H1 (cell line): ENCODE measurements around the gene OSBPL5. TPM values are rescaled to one million over a fixed set of nuclear protein-coding genes. Genes with fewer than 3 reads are reported as not detected.

Experiments used
- CTCF ChIA-PET: fragments of 300-600 bp; sonication (Branson Sonifier 250); formaldehyde crosslinking; loops from one replicate; lab custom pipeline; 2021; ENCODE audit not compliant: partially characterized antibody; lab: Charles Lee
- POLR2A ChIA-PET: fragments of 300-600 bp; sonication (Branson Sonifier 250); formaldehyde crosslinking; loops from one replicate; lab custom pipeline; 2021; ENCODE audit warnings: inconsistent platforms; ENCODE audit not compliant: partially characterized antibody; lab: Charles Lee
- DNase-seq, 2 experiments: peaks; one replicate each; pipeline versions ENCODE4 v3.0.0 to v3.0.0-alpha.2; 2010 to 2022; ENCODE audit warnings: low spot score in 2 of 2, low read depth in 1 of 2, mixed read lengths in 1 of 2
- FAIRE-seq: peaks from 2 replicates; lab custom pipeline; 2011; peaks lifted over from hg19 to GRCh38; lab: Jason Lieb, UNC
- H2AFZ ChIP-seq: 2 replicates; pipeline ENCODE4 v1.8.1; 2012; ENCODE audit warnings: low read length, inconsistent platforms
- H2AK5ac ChIP-seq: 2 replicates; pipeline ENCODE4 v1.6.1; 2013; ENCODE audit warnings: low read depth, low read length
- H2BK120ac ChIP-seq: replicated peaks from 2 replicates; pipeline ENCODE3; 2013; ENCODE audit warnings: low read depth, low read length, inconsistent platforms
- H2BK12ac ChIP-seq: 2 replicates; pipeline ENCODE4 v1.6.1; 2013; ENCODE audit warnings: low read depth, low read length
- H2BK15ac ChIP-seq: 2 replicates; pipeline ENCODE4 v1.6.1; 2013; ENCODE audit warnings: low read length
- H2BK20ac ChIP-seq: 2 replicates; pipeline ENCODE4 v1.6.1; 2013; ENCODE audit warnings: low read length
- H2BK5ac ChIP-seq: 2 replicates; pipeline ENCODE4 v1.6.1; 2013; ENCODE audit warnings: low read depth, low read length
- H3K14ac ChIP-seq: 2 replicates; pipeline ENCODE4 v1.6.1; 2013; ENCODE audit warnings: inconsistent platforms; ENCODE audit not compliant: insufficient read length
- H3K18ac ChIP-seq: 2 replicates; pipeline ENCODE4 v1.6.1; 2013; ENCODE audit warnings: low read length; ENCODE audit errors: extremely low read depth
- H3K23ac ChIP-seq: 2 replicates; pipeline ENCODE4 v1.6.1; 2013; ENCODE audit warnings: inconsistent platforms; ENCODE audit not compliant: insufficient read length
- H3K23me2 ChIP-seq: 2 replicates; pipeline ENCODE4 v1.6.1; 2013; ENCODE audit warnings: low read depth, low read length
- H3K27ac ChIP-seq: 2 replicates; pipeline ENCODE4 v1.6.1; 2011; ENCODE audit warnings: low read depth, low read length, inconsistent platforms
- H3K27me3 ChIP-seq, 4 experiments: replicated peaks in 1 of 4; 1 replicate in 1 of 4; 2 replicates in 3 of 4; pipeline versions ENCODE4 v1.6.1 to v1.8.1; 2011 to 2013; ENCODE audit warnings: low read length in 3 of 4, mild to moderate bottlenecking in 3 of 4, inconsistent platforms in 2 of 4, mixed read lengths in 2 of 4, moderate library complexity in 1 of 4; ENCODE audit not compliant: control insufficient read depth in 3 of 4, insufficient read depth in 3 of 4; ENCODE audit errors: extremely low read depth in 1 of 4
- H3K36me3 ChIP-seq, 4 experiments: 2 replicates each; pipeline versions ENCODE4 v1.6.1 to v1.8.1; 2011 to 2013; ENCODE audit warnings: mild to moderate bottlenecking in 4 of 4, low read length in 3 of 4, moderate library complexity in 2 of 4, control low read depth in 1 of 4, inconsistent platforms in 1 of 4; ENCODE audit not compliant: insufficient read depth in 4 of 4, control insufficient read depth in 2 of 4
- H3K4ac ChIP-seq: replicated peaks from 2 replicates; pipeline ENCODE3; 2013; ENCODE audit warnings: low read length, low read depth, mixed read lengths, inconsistent platforms; ENCODE audit not compliant: insufficient read length
- H3K4me1 ChIP-seq, 4 experiments: replicated peaks in 1 of 4; 1 replicate in 1 of 4; 2 replicates in 3 of 4; pipeline versions ENCODE4 v1.6.1 to v1.8.1; 2011 to 2013; ENCODE audit warnings: low read length in 3 of 4, inconsistent platforms in 2 of 4, mixed read lengths in 1 of 4; ENCODE audit not compliant: insufficient read depth in 4 of 4, control insufficient read depth in 3 of 4
- H3K4me2 ChIP-seq, 2 experiments: 2 replicates each; pipeline versions ENCODE4 v1.6.1 to v1.8.1; 2011 to 2013; ENCODE audit warnings: low read depth in 2 of 2, low read length in 2 of 2, control low read depth in 1 of 2, inconsistent platforms in 1 of 2, mild to moderate bottlenecking in 1 of 2; ENCODE audit not compliant: insufficient read depth in 1 of 2
- H3K4me3 ChIP-seq, 4 experiments: fragments of 200-600, 300-600 bp in 1 of 4; sonication (generic), shearing (Covaris generic), sonication (Bioruptor Twin) in 1 of 4; 2 replicates each; pipeline versions ENCODE4 v1.5.1 to v1.8.1; 2011 to 2016; ENCODE audit warnings: low read length in 4 of 4, low read depth in 3 of 4, control low read depth in 2 of 4, inconsistent platforms in 2 of 4, mild to moderate bottlenecking in 2 of 4, mixed read lengths in 1 of 4, moderate library complexity in 1 of 4; ENCODE audit not compliant: insufficient read depth in 2 of 4; ENCODE audit errors: extremely low read depth in 1 of 4
- H3K56ac ChIP-seq: replicated peaks from 2 replicates; pipeline ENCODE3; 2013; ENCODE audit warnings: low read depth, mild to moderate bottlenecking, mixed read lengths, low read length, inconsistent platforms; ENCODE audit not compliant: insufficient read length
- H3K79me1 ChIP-seq: 2 replicates; pipeline ENCODE4 v1.6.1; 2013; ENCODE audit warnings: low read depth, low read length, control low read depth
- H3K79me2 ChIP-seq, 2 experiments: 2 replicates each; pipeline versions ENCODE4 v1.6.1 to v1.8.1; 2012 to 2013; ENCODE audit warnings: low read length in 2 of 2, mild to moderate bottlenecking in 2 of 2, inconsistent platforms in 1 of 2; ENCODE audit not compliant: insufficient read depth in 2 of 2, control insufficient read depth in 1 of 2
- H3K9ac ChIP-seq, 4 experiments: replicated peaks in 1 of 4; 1 replicate in 1 of 4; 2 replicates in 3 of 4; pipeline versions ENCODE4 v1.6.1 to v1.8.1; 2011 to 2013; ENCODE audit warnings: low read depth in 3 of 4, low read length in 3 of 4, control low read depth in 2 of 4, mild to moderate bottlenecking in 2 of 4, moderate library complexity in 2 of 4, inconsistent platforms in 1 of 4; ENCODE audit errors: extremely low read depth in 1 of 4
- H3K9me3 ChIP-seq, 2 experiments: 2 replicates each; pipeline versions ENCODE4 v1.6.1 to v1.8.1; 2012 to 2013; ENCODE audit warnings: mild to moderate bottlenecking in 2 of 2, moderate library complexity in 2 of 2, control low read depth in 1 of 2, inconsistent platforms in 1 of 2, low read depth in 1 of 2, low read length in 1 of 2, mixed read lengths in 1 of 2; ENCODE audit not compliant: insufficient read depth in 2 of 2
- H4K20me1 ChIP-seq, 2 experiments: replicated peaks in 1 of 2; 2 replicates each; pipeline versions ENCODE3 to v1.8.1; 2011 to 2013; ENCODE audit warnings: inconsistent platforms in 2 of 2, low read length in 2 of 2, mild to moderate bottlenecking in 1 of 2; ENCODE audit not compliant: insufficient read depth in 2 of 2, control insufficient read depth in 1 of 2
- H4K5ac ChIP-seq: 2 replicates; pipeline ENCODE4 v1.6.1; 2013; ENCODE audit warnings: low read length, low read depth, mixed read lengths, inconsistent platforms; ENCODE audit not compliant: insufficient read length
- H4K8ac ChIP-seq: 2 replicates; pipeline ENCODE4 v1.8.0; 2013; ENCODE audit warnings: mild to moderate bottlenecking, moderate library complexity, low read length, inconsistent platforms; ENCODE audit not compliant: insufficient read depth; ENCODE audit errors: extremely low read depth
- H4K91ac ChIP-seq: replicated peaks from 2 replicates; pipeline ENCODE3; 2013; ENCODE audit warnings: low read length, mixed read lengths, inconsistent platforms; ENCODE audit not compliant: insufficient read length
- CHD1 ChIP-seq: IDR thresholded peaks from 2 replicates; pipeline ENCODE4 v1.6.1; 2012; ENCODE audit warnings: low read depth, low read length, improper control_type of control experiment
- EZH2 ChIP-seq: fragments of 200-600 bp; sonication (generic); IDR thresholded peaks from 2 replicates; pipeline ENCODE4 v1.7.1; 2012; ENCODE audit warnings: low read depth, mild to moderate bottlenecking, moderate library complexity, low read length, inconsistent platforms; ENCODE audit not compliant: severe bottlenecking
- GTF2F1 ChIP-seq: IDR thresholded peaks from 2 replicates; pipeline ENCODE4 v1.6.1; 2012; ENCODE audit warnings: low read depth, low read length, improper control_type of control experiment, borderline replicate concordance
- PHF8 ChIP-seq: fragments of 200-600 bp; sonication (generic); conservative IDR thresholded peaks from 2 replicates; pipeline ENCODE4 v1.7.1; 2012; ENCODE audit warnings: low read depth, mild to moderate bottlenecking, inconsistent platforms, low read length, moderate library complexity
- SIN3A ChIP-seq, 2 experiments: IDR thresholded peaks in 1 of 2; conservative IDR thresholded peaks in 1 of 2; 2 replicates each; pipeline ENCODE4 v1.6.1; 2011 to 2012; ENCODE audit warnings: low read length in 2 of 2, improper control_type of control experiment in 1 of 2, low read depth in 1 of 2, mild to moderate bottlenecking in 1 of 2
- SRF ChIP-seq: IDR thresholded peaks from 2 replicates; pipeline ENCODE4 v1.6.1; 2011; ENCODE audit warnings: mild to moderate bottlenecking, low read depth, low read length, moderate library complexity
- TAF7 ChIP-seq: optimal IDR thresholded peaks from 2 replicates; pipeline ENCODE3; 2011; ENCODE audit warnings: low read depth, mild to moderate bottlenecking, inconsistent platforms, low read length, moderate library complexity, borderline replicate concordance
- TCF12 ChIP-seq: IDR thresholded peaks from 2 replicates; pipeline ENCODE4 v1.6.1; 2011; ENCODE audit warnings: low read depth, mild to moderate bottlenecking, low read length
- YY1 ChIP-seq: IDR thresholded peaks from 2 replicates; pipeline ENCODE4 v1.6.1; 2011; ENCODE audit warnings: low read depth, mild to moderate bottlenecking, low read length
- ZNF274 ChIP-seq: IDR thresholded peaks from 2 replicates; pipeline ENCODE4 v1.7.0; 2012; ENCODE audit warnings: low read length, borderline replicate concordance; ENCODE audit errors: extremely low read depth
- WGBS, 2 experiments: shearing (Covaris generic) in 1 of 2; methylation state at CpG; one replicate each; pipeline versions ENCODE4 v1.1.6 to v1.1.7; 2013 to 2015; ENCODE audit warnings: low lambda C conversion rate in 2 of 2, mixed read lengths in 2 of 2, inconsistent platforms in 1 of 2, low coverage in 1 of 2, missing lambda C conversion rate in 1 of 2; ENCODE audit not compliant: insufficient replicate concordance in 2 of 2, insufficient coverage in 1 of 2, insufficient read length in 1 of 2; ENCODE audit errors: extremely low coverage in 1 of 2, missing lambda C conversion rate in 1 of 2; 5-methylcytosine and 5-hydroxymethylcytosine counted together
- polyA plus RNA-seq, 7 experiments: library from polyadenylated mRNA; depleted of rRNA in 3 of 7; stranded (reverse) in 5 of 7; unstranded in 2 of 7; fragments of >200 nt in 5 of 7; fragments of 200-250 nt in 2 of 7; gene quantifications; 1 replicate in 5 of 7; 2 replicates in 1 of 7; 4 replicates in 1 of 7; pipeline versions ENCODE4 v1.2.1 to v1.2.3, GENCODE V29; 2011 to 2013; ENCODE audit warnings: missing spikeins in 2 of 7, mixed read lengths in 2 of 7
- total RNA-seq: library from RNA; stranded (reverse); fragmentation: NEBNext Ultra II Directional; extraction: Animal tissue kit (Norgen Biotek cat#: 25700); gene quantifications from 2 replicates; pipeline ENCODE4 v1.2.1, GENCODE V29; 2021

Gene OSBPL5
- total and polyA plus RNA-seq, 2 of the 8 experiments (the other 6 are each of a cell fraction or from before 2014, with no cell fraction given) = 3.4 to 9.9 TPM

- no peak overlapping the region for H2BK12ac ChIP-seq
- H3K18ac ChIP-seq = peak overlapping the region; percentile 60; the same call in 1 of the 2 replicates
- H3K4ac ChIP-seq = no peak overlapping the region
- DNase-seq = no peak
- H2BK5ac ChIP-seq = no peak overlapping the region
- H3K9me3 ChIP-seq = no peaks in the 10 kb centered on the region
- no peak overlapping the region for H3K27ac ChIP-seq
- no peaks in the 10 kb centered on the region for H3K79me1 ChIP-seq
- H4K20me1 ChIP-seq = peaks cover 0 to 2% of the 10 kb centered on the region in 2 experiments
- H2AFZ ChIP-seq = no peak overlapping the region
- no peak overlapping the region for H3K9ac ChIP-seq
- peaks cover 0 to 5% (median under 1%) of the 10 kb centered on the region in 4 experiments; a peak in 2 of 7 replicates for H3K4me1 ChIP-seq
- H3K4me2 ChIP-seq = no peak overlapping the region
- H3K27me3 ChIP-seq = no peaks in the 10 kb centered on the region; a peak in 1 of 7 replicates
- H2BK20ac ChIP-seq = no peak overlapping the region
- H3K56ac ChIP-seq = no peak overlapping the region
- H4K8ac ChIP-seq = no peak overlapping the region
- no peak overlapping the region for H3K14ac ChIP-seq
- H2BK120ac ChIP-seq = no peak overlapping the region
- H3K23me2 ChIP-seq = peaks cover 8% of the 10 kb centered on the region; the same call in 1 of the 2 replicates
- FAIRE-seq = no peak
- H4K91ac ChIP-seq = no peak overlapping the region
- ChIA-PET POLR2A (interaction anchor here (0.7 to 2.8 kb wide), 4 partner anchors 8 to 95 kb away, joined by 3 to 7 read pairs (median 4); no protein-coding TSS in a partner anchor), CTCF (interaction anchor here (1.0 to 3.5 kb wide), 5 partner anchors 9 to 70 kb away, joined by 3 to 25 read pairs (median 7); no protein-coding TSS in a partner anchor)
- H2BK15ac ChIP-seq = 0 out of 2 replicates have a peak overlapping the region, but pooled peaks have one; percentile 61
- 86% methylated on average over 14 of the region's 14 CpGs; no CpG with 5 or more reads in 1 of the 2 experiments for WGBS, 2 experiments
- H3K4me3 ChIP-seq = no peak overlapping the region
- H3K36me3 ChIP-seq = no peaks in the 10 kb centered on the region
- H4K5ac ChIP-seq = no peak overlapping the region
- TF ChIP-seq ZNF274 (no peak), CHD1 (no peak), SIN3A (conservative IDR thresholded peaks at IDR 0.05 in 1 of 2, IDR thresholded peaks at IDR 0.05 in 1 of 2; ENCODE audit: low read depth in 1 of 2, low read length in 2 of 2) (no peak), TCF12 (no peak), GTF2F1 (no peak), PHF8 (no peak), SRF (no peak), YY1 (no peak), TAF7 (no peak), EZH2 (no peak)
- no peak overlapping the region for H2AK5ac ChIP-seq
- no peak overlapping the region for H3K23ac ChIP-seq
- no peaks in the 10 kb centered on the region for H3K79me2 ChIP-seq
These were observed 34.6 kb downstream of the OSBPL5 start for GRCh38 chr11:3130269-3131071.
